Measurements from ENCODE around the gene PLXNA4.

GRCh38 chr7:132622081-132622480 is 45.8 kb upstream of the PLXNA4 start:
- TF ChIP-seq POLR2A (IDR thresholded peaks at IDR 0.05) (no peak), CTCF (IDR thresholded peaks at IDR 0.05 in 4 of 5, conservative IDR thresholded peaks at IDR 0.05 in 1 of 5) (no peak)
